SK-N-SH (cell line): Measurements from ENCODE around the gene MYO16.
"Not testable (repeated sequence)": the region's sequence is repeated elsewhere in the genome, so short reads cannot be mapped to it uniquely, and the experiment has no call there.

ENCODE experiments used
- EZH2phosphoT487 ChIP-seq: fragments of 200-600 bp; sonication (generic); IDR thresholded peaks from 2 replicates; pipeline ENCODE4 v1.6.1; 2017; ENCODE audit warnings: low read depth, mixed run types, mild to moderate bottlenecking, antibody characterized with exemption, moderate library complexity, borderline replicate concordance
- RAD21 ChIP-seq: IDR thresholded peaks from 2 replicates; pipeline ENCODE4 v1.6.1; 2012; ENCODE audit warnings: mild to moderate bottlenecking, low read length
- RXRA ChIP-seq: IDR thresholded peaks from 2 replicates; pipeline ENCODE4 v1.4.0; 2012; ENCODE audit warnings: low read depth, mild to moderate bottlenecking, borderline replicate concordance
- SIN3A ChIP-seq: IDR thresholded peaks from 2 replicates; pipeline ENCODE4 v1.6.1; 2012; ENCODE audit warnings: low read depth, mild to moderate bottlenecking, low read length, moderate library complexity, borderline replicate concordance
- SMC3 ChIP-seq: IDR thresholded peaks from 2 replicates; pipeline ENCODE4 v1.6.1; 2012; ENCODE audit warnings: low read depth, low read length, improper control_type of control experiment
- TAF1 ChIP-seq: IDR thresholded peaks from 2 replicates; pipeline ENCODE4 v1.6.1; 2012; ENCODE audit warnings: low read depth, mild to moderate bottlenecking, low read length, moderate library complexity, borderline replicate concordance
- YY1 ChIP-seq: IDR thresholded peaks from 2 replicates; pipeline ENCODE4 v1.4.0; 2012; ENCODE audit warnings: low read depth, mild to moderate bottlenecking
- TF ChIP-seq, protein P1 (sequence below): fragments of 150-350 bp; IDR thresholded peaks from 2 replicates; pipeline ENCODE4 v1.6.1; 2017; ENCODE audit warnings: antibody characterized with exemption, low read length, low read depth, borderline replicate concordance
- TF ChIP-seq, protein P2 (sequence below): fragments of 200-600 bp; sonication (generic); IDR thresholded peaks from 2 replicates; pipeline ENCODE4 v1.6.1; 2017; ENCODE audit warnings: antibody characterized with exemption, mild to moderate bottlenecking, moderate library complexity

DNA sequence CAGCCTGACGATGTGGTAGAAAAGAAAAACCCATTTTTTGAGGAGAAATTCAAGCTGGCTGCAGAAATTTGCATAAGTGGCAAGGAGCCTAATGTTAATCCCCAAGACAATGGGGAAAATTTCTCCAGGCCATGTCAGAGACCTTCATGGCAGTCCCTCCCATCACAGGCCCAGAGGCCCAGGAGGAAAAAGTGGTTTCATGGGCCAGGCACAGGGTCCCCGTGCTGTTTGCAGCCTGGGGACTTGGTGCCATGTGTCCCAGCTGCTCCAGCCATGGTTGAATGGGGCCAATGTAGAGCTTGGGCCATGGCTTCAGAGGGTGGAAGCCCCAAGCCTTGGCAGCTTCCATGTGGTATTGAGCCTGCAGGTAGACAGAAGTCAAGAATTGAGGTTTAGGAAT is 153.1 kb downstream of the MYO16 start:
- TF ChIP-seq SIN3A, YY1, EZH2phosphoT487, SMC3, RXRA, RAD21, TAF1: not testable (repeated sequence)
- TF ChIP-seq, protein P1, sequence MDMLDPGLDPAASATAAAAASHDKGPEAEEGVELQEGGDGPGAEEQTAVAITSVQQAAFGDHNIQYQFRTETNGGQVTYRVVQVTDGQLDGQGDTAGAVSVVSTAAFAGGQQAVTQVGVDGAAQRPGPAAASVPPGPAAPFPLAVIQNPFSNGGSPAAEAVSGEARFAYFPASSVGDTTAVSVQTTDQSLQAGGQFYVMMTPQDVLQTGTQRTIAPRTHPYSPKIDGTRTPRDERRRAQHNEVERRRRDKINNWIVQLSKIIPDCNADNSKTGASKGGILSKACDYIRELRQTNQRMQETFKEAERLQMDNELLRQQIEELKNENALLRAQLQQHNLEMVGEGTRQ = not testable (repeated sequence)
- TF ChIP-seq, protein P2, sequence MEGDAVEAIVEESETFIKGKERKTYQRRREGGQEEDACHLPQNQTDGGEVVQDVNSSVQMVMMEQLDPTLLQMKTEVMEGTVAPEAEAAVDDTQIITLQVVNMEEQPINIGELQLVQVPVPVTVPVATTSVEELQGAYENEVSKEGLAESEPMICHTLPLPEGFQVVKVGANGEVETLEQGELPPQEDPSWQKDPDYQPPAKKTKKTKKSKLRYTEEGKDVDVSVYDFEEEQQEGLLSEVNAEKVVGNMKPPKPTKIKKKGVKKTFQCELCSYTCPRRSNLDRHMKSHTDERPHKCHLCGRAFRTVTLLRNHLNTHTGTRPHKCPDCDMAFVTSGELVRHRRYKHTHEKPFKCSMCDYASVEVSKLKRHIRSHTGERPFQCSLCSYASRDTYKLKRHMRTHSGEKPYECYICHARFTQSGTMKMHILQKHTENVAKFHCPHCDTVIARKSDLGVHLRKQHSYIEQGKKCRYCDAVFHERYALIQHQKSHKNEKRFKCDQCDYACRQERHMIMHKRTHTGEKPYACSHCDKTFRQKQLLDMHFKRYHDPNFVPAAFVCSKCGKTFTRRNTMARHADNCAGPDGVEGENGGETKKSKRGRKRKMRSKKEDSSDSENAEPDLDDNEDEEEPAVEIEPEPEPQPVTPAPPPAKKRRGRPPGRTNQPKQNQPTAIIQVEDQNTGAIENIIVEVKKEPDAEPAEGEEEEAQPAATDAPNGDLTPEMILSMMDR = not testable (repeated sequence)
